ENCODE measurements around the gene TBC1D21.

Gene TBC1D21

DNA sequence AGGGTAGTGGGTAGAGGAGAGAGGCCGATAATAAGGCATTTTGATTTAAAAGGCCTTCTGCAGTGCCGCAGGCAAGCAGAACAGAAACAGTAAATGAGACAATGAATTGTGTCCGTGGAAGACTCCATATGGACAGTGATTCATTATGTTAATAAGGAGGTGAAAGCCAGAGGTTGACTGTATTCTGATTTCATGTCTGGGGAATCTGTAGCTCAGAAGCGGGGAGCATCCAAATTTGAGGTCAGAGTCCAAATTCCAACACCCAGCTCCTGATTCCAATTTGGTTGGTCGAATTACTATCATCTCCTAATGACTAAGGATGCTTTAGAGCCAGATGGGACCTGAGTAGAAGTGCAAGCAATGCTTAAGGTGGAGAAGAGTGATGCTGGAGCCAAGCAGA lies 1.0 kb upstream of the TBC1D21 start:
- TF ChIP-seq, protein P1, sequence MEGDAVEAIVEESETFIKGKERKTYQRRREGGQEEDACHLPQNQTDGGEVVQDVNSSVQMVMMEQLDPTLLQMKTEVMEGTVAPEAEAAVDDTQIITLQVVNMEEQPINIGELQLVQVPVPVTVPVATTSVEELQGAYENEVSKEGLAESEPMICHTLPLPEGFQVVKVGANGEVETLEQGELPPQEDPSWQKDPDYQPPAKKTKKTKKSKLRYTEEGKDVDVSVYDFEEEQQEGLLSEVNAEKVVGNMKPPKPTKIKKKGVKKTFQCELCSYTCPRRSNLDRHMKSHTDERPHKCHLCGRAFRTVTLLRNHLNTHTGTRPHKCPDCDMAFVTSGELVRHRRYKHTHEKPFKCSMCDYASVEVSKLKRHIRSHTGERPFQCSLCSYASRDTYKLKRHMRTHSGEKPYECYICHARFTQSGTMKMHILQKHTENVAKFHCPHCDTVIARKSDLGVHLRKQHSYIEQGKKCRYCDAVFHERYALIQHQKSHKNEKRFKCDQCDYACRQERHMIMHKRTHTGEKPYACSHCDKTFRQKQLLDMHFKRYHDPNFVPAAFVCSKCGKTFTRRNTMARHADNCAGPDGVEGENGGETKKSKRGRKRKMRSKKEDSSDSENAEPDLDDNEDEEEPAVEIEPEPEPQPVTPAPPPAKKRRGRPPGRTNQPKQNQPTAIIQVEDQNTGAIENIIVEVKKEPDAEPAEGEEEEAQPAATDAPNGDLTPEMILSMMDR (IDR thresholded peaks at IDR 0.05; ENCODE audit: low read depth, low read length) = no peak
- DNase-seq (ENCODE audit: low read depth, low spot score) = no peak
- no peak overlapping the region for H3K4me3 ChIP-seq (ENCODE audit: low read depth, low read length)
- in situ Hi-C loops (cut with HindIII; ENCODE audit: low sequenced_read_pairs) = no loop called here

DNA sequence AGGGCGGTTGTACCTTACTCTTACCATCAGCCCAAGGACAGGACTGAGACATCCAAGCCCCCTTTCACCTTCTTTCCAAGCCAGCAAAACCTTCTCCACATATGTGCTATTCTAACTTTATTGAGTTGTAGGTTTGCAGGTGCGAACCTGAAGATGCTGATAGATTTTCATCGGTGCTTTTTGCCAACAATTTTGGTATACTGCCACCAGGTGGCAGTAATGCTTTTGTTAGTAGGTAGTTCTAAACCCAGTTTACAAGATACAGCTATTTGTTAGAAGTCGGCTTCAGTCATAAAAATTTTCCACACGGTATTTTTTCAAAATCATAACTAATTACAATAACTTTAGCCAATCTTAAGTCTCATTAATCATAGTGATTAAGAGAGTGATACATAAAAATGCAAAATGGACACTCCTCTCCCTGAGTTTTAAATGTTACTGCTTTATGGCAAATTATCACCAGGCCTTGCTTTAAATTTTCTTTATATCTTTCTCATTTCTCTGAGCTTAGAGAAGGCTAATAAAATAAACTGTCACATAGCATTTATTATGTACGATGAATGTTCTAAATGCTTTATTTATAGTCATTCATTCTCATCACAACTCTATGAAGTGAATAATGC lies 636 bp downstream of the TBC1D21 start:
- TF ChIP-seq, protein P1 (IDR thresholded peaks at IDR 0.05; ENCODE audit: low read depth, low read length) = peak; percentile 58
- DNase-seq (ENCODE audit: low read depth, low spot score) = peak; percentile 73
- in situ Hi-C loops (cut with HindIII; ENCODE audit: low sequenced_read_pairs) = no loop called here
- H3K4me3 ChIP-seq (ENCODE audit: low read depth, low read length) = no peak overlapping the region

DNA sequence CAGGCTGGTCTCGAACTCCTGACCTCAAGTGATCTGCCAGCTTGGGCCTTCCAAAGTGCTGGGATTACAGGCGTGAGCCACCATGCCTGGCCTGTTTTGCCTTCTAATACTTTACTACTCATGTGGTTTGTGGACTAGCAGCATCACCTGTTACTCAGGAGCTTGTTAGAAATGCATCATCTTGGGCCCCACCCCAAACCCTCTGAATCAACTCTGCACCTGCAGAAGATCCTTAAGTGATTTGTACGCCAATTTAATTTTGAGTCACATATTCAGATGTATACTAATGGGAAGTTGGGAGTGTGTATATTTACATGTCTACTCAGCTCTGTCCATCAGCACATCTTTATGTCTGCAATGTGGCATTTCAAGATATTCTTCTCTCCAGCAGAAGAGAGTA lies 6.1 kb downstream of the TBC1D21 start:
- no peak overlapping the region for H3K4me3 ChIP-seq (ENCODE audit: low read depth, low read length)
- TF ChIP-seq, protein P1 (IDR thresholded peaks at IDR 0.05; ENCODE audit: low read depth, low read length) = no peak
- in situ Hi-C loops (cut with HindIII; ENCODE audit: low sequenced_read_pairs) = no loop called here
- no peak for DNase-seq (ENCODE audit: low read depth, low spot score)

DNA sequence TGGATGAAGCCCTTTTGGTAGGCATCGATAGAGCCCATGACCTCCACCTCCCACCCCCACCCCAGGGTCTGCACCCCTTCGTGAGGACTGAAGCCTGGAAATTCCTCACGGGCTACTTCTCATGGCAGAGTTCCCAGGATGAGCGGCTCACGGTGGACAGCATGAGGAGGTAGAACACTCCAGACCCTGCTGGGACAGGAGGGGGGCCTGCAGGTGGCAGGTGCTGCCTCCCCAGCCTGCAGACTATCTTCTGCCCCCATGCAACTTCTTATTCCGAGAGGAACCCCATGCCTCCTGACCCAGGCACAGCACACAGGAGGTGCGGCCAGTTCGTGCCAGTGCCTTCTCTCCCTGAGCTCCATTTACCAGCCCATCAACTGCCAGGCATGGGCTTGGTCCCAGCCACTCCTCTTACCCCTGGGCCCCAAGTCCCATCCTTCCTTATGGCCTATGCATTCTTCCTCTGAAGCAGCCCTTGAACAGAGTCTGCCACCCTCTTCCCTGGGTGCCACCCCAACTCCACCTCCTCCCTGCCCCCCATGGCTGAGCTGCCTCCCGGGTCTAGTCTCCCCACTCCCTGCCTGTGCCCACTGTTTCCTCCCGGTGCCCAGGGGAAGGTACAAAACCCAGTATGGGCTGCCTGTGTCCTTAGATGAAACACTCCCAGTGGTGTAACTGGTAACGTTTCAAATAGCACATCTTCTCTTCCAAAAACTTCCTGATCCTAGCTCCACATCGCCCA lies 8.4 kb downstream of the TBC1D21 start:
- TF ChIP-seq, protein P1 (IDR thresholded peaks at IDR 0.05; ENCODE audit: low read depth, low read length) = no peak
- DNase-seq (ENCODE audit: low read depth, low spot score) = no peak
- in situ Hi-C loops (cut with HindIII; ENCODE audit: low sequenced_read_pairs) = no loop called here
- H3K4me3 ChIP-seq (ENCODE audit: low read depth, low read length) = no peak overlapping the region

DNA sequence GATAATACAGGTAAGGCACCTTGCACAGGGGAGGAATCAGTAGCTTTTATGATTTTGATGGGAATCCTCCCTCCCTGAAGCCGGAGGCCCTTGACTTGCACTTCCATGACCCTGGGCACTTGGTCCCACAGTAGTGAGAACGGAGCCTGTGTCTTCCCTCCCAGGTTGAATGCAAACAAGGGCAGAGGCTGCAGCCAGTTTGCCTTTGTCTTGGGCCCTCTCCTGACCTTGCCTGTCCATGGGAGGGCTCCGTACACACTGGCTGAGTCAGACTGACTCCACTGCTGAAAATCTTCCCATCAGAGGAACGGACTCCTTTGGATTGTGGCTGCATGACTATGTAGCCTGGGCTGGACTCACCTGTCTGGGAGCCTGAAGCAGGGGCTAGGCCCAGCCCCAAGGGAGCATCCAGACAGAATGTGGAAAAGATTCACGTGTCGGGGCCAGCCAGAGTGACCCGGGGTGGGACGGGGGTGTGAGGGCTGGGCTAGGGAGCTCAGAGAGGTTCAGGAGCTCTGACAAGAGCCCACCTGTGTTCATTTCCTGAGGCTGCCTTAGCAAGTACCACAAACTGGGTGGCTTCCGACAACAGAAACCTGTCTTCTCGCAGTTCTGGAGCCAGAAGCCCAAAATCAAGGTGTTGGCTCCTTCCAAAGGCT lies 9.5 kb downstream of the TBC1D21 start:
- H3K4me3 ChIP-seq (ENCODE audit: low read depth, low read length) = no peak overlapping the region
- TF ChIP-seq, protein P1 (IDR thresholded peaks at IDR 0.05; ENCODE audit: low read depth, low read length) = no peak
- in situ Hi-C loops (cut with HindIII; ENCODE audit: low sequenced_read_pairs) = no loop called here
- no peak for DNase-seq (ENCODE audit: low read depth, low spot score)

DNA sequence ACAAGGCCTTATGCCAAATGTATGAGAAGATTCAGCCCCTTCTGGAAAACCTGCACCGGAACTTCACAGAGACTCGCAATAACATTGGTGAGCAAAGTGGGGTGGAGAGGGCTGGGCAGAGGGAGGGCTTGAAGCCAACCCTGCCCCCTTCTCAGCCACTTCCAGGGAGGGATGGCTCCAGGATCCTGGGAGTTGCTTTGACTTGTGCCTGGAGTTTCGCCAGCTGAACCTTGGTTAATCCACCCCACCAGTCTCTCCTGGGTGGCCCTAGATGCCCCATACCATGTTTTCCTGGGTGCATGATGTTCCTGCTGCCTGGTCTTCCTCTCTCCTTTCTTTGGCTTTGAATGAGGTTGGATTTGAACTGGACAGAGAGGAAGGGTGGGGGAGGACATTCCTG lies 10.8 kb downstream of the TBC1D21 start:
- no peak for DNase-seq (ENCODE audit: low read depth, low spot score)
- TF ChIP-seq, protein P1 (IDR thresholded peaks at IDR 0.05; ENCODE audit: low read depth, low read length) = no peak
- in situ Hi-C loops (cut with HindIII; ENCODE audit: low sequenced_read_pairs) = no loop called here
- H3K4me3 ChIP-seq (ENCODE audit: low read depth, low read length) = no peak overlapping the region

Data from astrocyte of the spinal cord (primary cell).